Endothelial cell of umbilical vein (primary cell): ENCODE measurements around the gene SMARCC2. TPM values are rescaled to one million over a fixed set of nuclear protein-coding genes. Genes with fewer than 3 reads are reported as not detected.

Experiments
- BruUV-seq: library from RNA; stranded (reverse); fragments of 400-500 nt; replicated peaks from 2 replicates; lab custom pipeline; 2021; lab: Mats Ljungman, UMichigan
- CTCF ChIA-PET: fragments of 300-600, 350-600 bp; sonication (Branson Sonifier 250); formaldehyde crosslinking; loops from one replicate; lab custom pipeline; 2021; ENCODE audit warnings: antibody characterized with exemption, inconsistent platforms; lab: Charles Lee
- POLR2A ChIA-PET: fragments of 300-600, 350-600 bp; sonication (Branson Sonifier 250); formaldehyde crosslinking; loops from one replicate; lab custom pipeline; 2021; ENCODE audit warnings: antibody characterized with exemption, inconsistent platforms; lab: Charles Lee
- DNase-seq: peaks from one replicate; pipeline ENCODE4 v3.0.0-alpha.2; 2011; ENCODE audit warnings: low read depth, low spot score
- FAIRE-seq: peaks from 2 replicates; lab custom pipeline; 2011; peaks lifted over from hg19 to GRCh38; lab: Jason Lieb, UNC
- H2AFZ ChIP-seq: 2 replicates; pipeline ENCODE4 v1.6.0; 2012; ENCODE audit warnings: low read depth, low read length, control low read depth, inconsistent platforms
- H3K27ac ChIP-seq: 2 replicates; pipeline ENCODE4 v1.5.1; 2011; ENCODE audit warnings: low read depth, mild to moderate bottlenecking, control low read depth, low read length, moderate library complexity; ENCODE audit not compliant: insufficient read depth
- H3K27me3 ChIP-seq, 2 experiments: 2 replicates each; pipeline versions ENCODE4 v1.6.0 to v1.6.1; 2011; ENCODE audit warnings: low read length in 2 of 2, mixed read lengths in 1 of 2; ENCODE audit not compliant: control insufficient read depth in 2 of 2, insufficient read depth in 2 of 2
- H3K36me3 ChIP-seq, 2 experiments: 2 replicates in 1 of 2; 3 replicates in 1 of 2; pipeline ENCODE4 v1.5.1; 2011; ENCODE audit warnings: low read length in 2 of 2, mild to moderate bottlenecking in 1 of 2, moderate library complexity in 1 of 2; ENCODE audit not compliant: control insufficient read depth in 2 of 2, insufficient read depth in 2 of 2; ENCODE audit errors: extremely low read depth in 1 of 2
- H3K4me1 ChIP-seq: 3 replicates; pipeline ENCODE4 v1.5.1; 2011; ENCODE audit warnings: mild to moderate bottlenecking, low read length; ENCODE audit not compliant: control insufficient read depth, insufficient read depth; ENCODE audit errors: extremely low read depth
- H3K4me2 ChIP-seq: 2 replicates; pipeline ENCODE4 v1.6.1; 2011; ENCODE audit warnings: low read length, control low read depth, mixed read lengths; ENCODE audit not compliant: insufficient read depth
- H3K4me3 ChIP-seq, 3 experiments: fragments of 200-600 bp in 1 of 3; sonication (generic), shearing (Covaris generic) in 1 of 3; replicated peaks in 1 of 3; 2 replicates each; pipeline ENCODE4 v1.5.1; 2011 to 2016; ENCODE audit warnings: control low read depth in 3 of 3, low read length in 3 of 3, mild to moderate bottlenecking in 2 of 3, inconsistent platforms in 1 of 3, low read depth in 1 of 3, moderate library complexity in 1 of 3; ENCODE audit not compliant: insufficient read depth in 1 of 3
- H3K79me2 ChIP-seq: 2 replicates; pipeline ENCODE4 v1.6.0; 2012; ENCODE audit warnings: low read length, inconsistent platforms; ENCODE audit not compliant: control insufficient read depth, insufficient read depth
- H3K9ac ChIP-seq: replicated peaks from 2 replicates; pipeline ENCODE3; 2011; ENCODE audit warnings: low read length, control low read depth; ENCODE audit not compliant: insufficient read depth; ENCODE audit errors: extremely low read depth
- H3K9me1 ChIP-seq: replicated peaks from 3 replicates; pipeline ENCODE4 v1.6.0; 2011; ENCODE audit warnings: mild to moderate bottlenecking, low read length; ENCODE audit not compliant: control insufficient read depth, insufficient read depth; ENCODE audit errors: extremely low read depth
- H3K9me3 ChIP-seq: replicated peaks from 2 replicates; pipeline ENCODE4 v1.5.1; 2012; ENCODE audit warnings: low read length, inconsistent platforms; ENCODE audit not compliant: control insufficient read depth, insufficient read depth
- H4K20me1 ChIP-seq: replicated peaks from 2 replicates; pipeline ENCODE3; 2011; ENCODE audit warnings: mild to moderate bottlenecking, low read length; ENCODE audit not compliant: control insufficient read depth, insufficient read depth; ENCODE audit errors: extremely low read depth
- FOS ChIP-seq: IDR thresholded peaks from 2 replicates; pipeline ENCODE4 v1.6.1; 2011; ENCODE audit warnings: mild to moderate bottlenecking, low read length, moderate library complexity, borderline replicate concordance; ENCODE audit not compliant: insufficient read depth
- JUN ChIP-seq: IDR thresholded peaks from 2 replicates; pipeline ENCODE4 v1.6.1; 2011; ENCODE audit warnings: borderline replicate concordance, low read depth; ENCODE audit not compliant: insufficient read length, insufficient read depth
- MYC ChIP-seq: IDR thresholded peaks from one replicate; pipeline ENCODE4 v1.6.1; 2011; ENCODE audit warnings: mild to moderate bottlenecking, low read depth, low read length
- POLR2AphosphoS5 ChIP-seq: IDR thresholded peaks from 2 replicates; pipeline ENCODE4 v1.6.1; 2012; ENCODE audit warnings: low read depth, mild to moderate bottlenecking, control low read depth, low read length, moderate library complexity; ENCODE audit not compliant: insufficient read depth
- dilution Hi-C: fragments of 300-500 bp; cut with MboI; formaldehyde crosslinking; loops from one replicate; pipeline ENCODE4 v1.15.0; 2019; ENCODE audit warnings: low sequenced_read_pairs; ENCODE audit not compliant: extremely low pct_ligation_motif_present
- intact Hi-C: fragments of 100-400 bp; cut with micrococcal nuclease; formaldehyde crosslinking; loops from one replicate; pipeline ENCODE4 v1.10.0; 2022
- polyA plus RNA-seq, 4 experiments: library from polyadenylated mRNA; depleted of rRNA in 3 of 4; stranded (reverse) in 3 of 4; unstranded in 1 of 4; fragments of >200 nt; gene quantifications; 2 replicates each; pipeline versions ENCODE4 v1.2.1 to v1.2.3, GENCODE V29; 2011 to 2012; ENCODE audit warnings: missing spikeins in 1 of 4
- total RNA-seq: library from RNA; stranded (reverse); gene quantifications from 2 replicates; pipeline ENCODE4 v1.2.3, GENCODE V29; 2021
- TF ChIP-seq, protein P1 (sequence below): IDR thresholded peaks from 2 replicates; pipeline ENCODE4 v1.6.1; 2011; ENCODE audit not compliant: insufficient read depth, insufficient read length
- TF ChIP-seq, protein P2 (sequence below), 2 donors: IDR thresholded peaks; 1 replicate in 1 of 2; 2 replicates in 1 of 2; pipeline ENCODE4 v1.5.1; 2011; ENCODE audit warnings: low read length in 2 of 2, mild to moderate bottlenecking in 2 of 2, moderate library complexity in 2 of 2, control low read depth in 1 of 2, inconsistent platforms in 1 of 2, low read depth in 1 of 2; ENCODE audit not compliant: insufficient read depth in 1 of 2; ENCODE audit errors: extremely low read depth in 1 of 2

SMARCC2 gene
- total and polyA plus RNA-seq, 2 donors (not counting 3 experiments of a cell fraction or from before 2014, with no cell fraction given) = 51.9 to 121 TPM

GRCh38 chr12:56188131-56188777 is 1.0 kb downstream of the SMARCC2 start:
- Histone ChIP-seq H3K27me3 (no peaks in the 10 kb centered on the region), H3K79me2 (peaks cover 33% of the 10 kb centered on the region), H3K9me1 (no peaks in the 10 kb centered on the region), H2AFZ (peak overlapping the region; percentile 39), H3K9me3 (no peaks in the 10 kb centered on the region), H3K4me2 (peak overlapping the region; percentile 98), H3K27ac (peak overlapping the region; percentile 15), H3K4me3 (peak overlapping the region; percentile 70 to 95 (median 89)), H4K20me1 (no peaks in the 10 kb centered on the region), H3K36me3 (peaks cover 9 to 10% of the 10 kb centered on the region in 2 experiments), H3K9ac (peak overlapping the region; percentile 77), H3K4me1 (peaks cover 20% of the 10 kb centered on the region)
- DNase-seq (no peak), FAIRE-seq (peak; percentile 62)
- TF ChIP-seq, protein P1, sequence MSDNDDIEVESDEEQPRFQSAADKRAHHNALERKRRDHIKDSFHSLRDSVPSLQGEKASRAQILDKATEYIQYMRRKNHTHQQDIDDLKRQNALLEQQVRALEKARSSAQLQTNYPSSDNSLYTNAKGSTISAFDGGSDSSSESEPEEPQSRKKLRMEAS = no peak
- TF ChIP-seq JUN (no peak), POLR2AphosphoS5 (no peak), FOS (no peak), MYC (no peak)
- TF ChIP-seq, protein P2, sequence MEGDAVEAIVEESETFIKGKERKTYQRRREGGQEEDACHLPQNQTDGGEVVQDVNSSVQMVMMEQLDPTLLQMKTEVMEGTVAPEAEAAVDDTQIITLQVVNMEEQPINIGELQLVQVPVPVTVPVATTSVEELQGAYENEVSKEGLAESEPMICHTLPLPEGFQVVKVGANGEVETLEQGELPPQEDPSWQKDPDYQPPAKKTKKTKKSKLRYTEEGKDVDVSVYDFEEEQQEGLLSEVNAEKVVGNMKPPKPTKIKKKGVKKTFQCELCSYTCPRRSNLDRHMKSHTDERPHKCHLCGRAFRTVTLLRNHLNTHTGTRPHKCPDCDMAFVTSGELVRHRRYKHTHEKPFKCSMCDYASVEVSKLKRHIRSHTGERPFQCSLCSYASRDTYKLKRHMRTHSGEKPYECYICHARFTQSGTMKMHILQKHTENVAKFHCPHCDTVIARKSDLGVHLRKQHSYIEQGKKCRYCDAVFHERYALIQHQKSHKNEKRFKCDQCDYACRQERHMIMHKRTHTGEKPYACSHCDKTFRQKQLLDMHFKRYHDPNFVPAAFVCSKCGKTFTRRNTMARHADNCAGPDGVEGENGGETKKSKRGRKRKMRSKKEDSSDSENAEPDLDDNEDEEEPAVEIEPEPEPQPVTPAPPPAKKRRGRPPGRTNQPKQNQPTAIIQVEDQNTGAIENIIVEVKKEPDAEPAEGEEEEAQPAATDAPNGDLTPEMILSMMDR (IDR thresholded peaks at IDR 0.05; ENCODE audit: extremely low read depth in 1 of 2, insufficient read depth in 1 of 2, low read depth in 1 of 2, low read length in 2 of 2) = no peak
- dilution Hi-C loops (no loop called here), intact Hi-C loops (loop anchor here (2.0 kb wide), 1 partner anchor 449 kb away; no protein-coding TSS in a partner anchor)
- BruUV-seq = TSS peak; percentile 30
- CTCF ChIA-PET = interaction anchor here (1.0 to 4.4 kb wide), 9 partner anchors 10 to 450 kb away, joined by 4 to 236 read pairs (median 18); partner anchors contain the start of genes ANKRD52, ESYT1, RPL41 and ZC3H10
- POLR2A ChIA-PET = interaction anchor here (0.7 to 3.1 kb wide), 5 partner anchors 26 to 71 kb away, joined by 3 to 18 read pairs (median 4); partner anchors contain the start of genes RNF41, RPL41 and ZC3H10
